ENCODE data around the gene NOP14.

DNA sequence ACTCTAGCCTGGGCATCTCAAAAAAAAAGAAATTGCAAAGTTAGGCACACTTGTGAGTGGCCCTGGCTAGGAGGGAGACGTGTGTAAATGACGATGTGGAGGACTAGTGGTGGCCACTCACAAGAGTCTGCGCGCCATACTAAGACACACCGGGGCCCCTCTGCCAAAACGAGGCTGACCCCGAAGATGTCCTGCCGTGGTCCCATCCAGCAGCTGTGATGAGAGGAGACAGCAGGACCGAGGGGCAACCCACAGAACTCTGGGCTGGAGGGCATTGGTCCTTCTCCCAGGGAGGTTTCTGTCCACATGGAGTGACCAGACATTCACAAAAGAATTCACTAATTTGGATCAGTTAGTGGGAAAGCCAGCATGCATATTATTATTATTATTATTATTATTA is 47.4 kb downstream of the NOP14 start:
- no peak for TF ChIP-seq POLR2A (IDR thresholded peaks at IDR 0.05)
- TF ChIP-seq, protein P1, sequence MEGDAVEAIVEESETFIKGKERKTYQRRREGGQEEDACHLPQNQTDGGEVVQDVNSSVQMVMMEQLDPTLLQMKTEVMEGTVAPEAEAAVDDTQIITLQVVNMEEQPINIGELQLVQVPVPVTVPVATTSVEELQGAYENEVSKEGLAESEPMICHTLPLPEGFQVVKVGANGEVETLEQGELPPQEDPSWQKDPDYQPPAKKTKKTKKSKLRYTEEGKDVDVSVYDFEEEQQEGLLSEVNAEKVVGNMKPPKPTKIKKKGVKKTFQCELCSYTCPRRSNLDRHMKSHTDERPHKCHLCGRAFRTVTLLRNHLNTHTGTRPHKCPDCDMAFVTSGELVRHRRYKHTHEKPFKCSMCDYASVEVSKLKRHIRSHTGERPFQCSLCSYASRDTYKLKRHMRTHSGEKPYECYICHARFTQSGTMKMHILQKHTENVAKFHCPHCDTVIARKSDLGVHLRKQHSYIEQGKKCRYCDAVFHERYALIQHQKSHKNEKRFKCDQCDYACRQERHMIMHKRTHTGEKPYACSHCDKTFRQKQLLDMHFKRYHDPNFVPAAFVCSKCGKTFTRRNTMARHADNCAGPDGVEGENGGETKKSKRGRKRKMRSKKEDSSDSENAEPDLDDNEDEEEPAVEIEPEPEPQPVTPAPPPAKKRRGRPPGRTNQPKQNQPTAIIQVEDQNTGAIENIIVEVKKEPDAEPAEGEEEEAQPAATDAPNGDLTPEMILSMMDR (IDR thresholded peaks at IDR 0.05), result no peak
